B cell (primary cell): Measurements from ENCODE around the gene MAST2. TPM values are rescaled to one million over a fixed set of nuclear protein-coding genes. Genes with fewer than 3 reads are reported as not detected.

Source experiments
- ATAC-seq: fragments of 200-7000 bp; cut with Tn5 transposase; one replicate; pipeline ENCODE4 v1.10.0; 2021; ENCODE audit warnings: low read depth, mild to moderate bottlenecking, moderate number of reproducible peaks, moderate library complexity
- CTCF ChIA-PET: fragments of 350-600 bp; sonication (Branson Sonifier 250); formaldehyde crosslinking; loops from one replicate; lab custom pipeline; 2021; ENCODE audit warnings: antibody characterized with exemption, inconsistent platforms; lab: Charles Lee
- POLR2A ChIA-PET: fragments of 350-600 bp; sonication (Branson Sonifier 250); formaldehyde crosslinking; loops from one replicate; lab custom pipeline; 2021; ENCODE audit warnings: antibody characterized with exemption; lab: Charles Lee
- DNase-seq: peaks from one replicate; pipeline ENCODE4 v3.0.0; 2013
- H2AFZ ChIP-seq: 2 replicates; pipeline ENCODE4 v1.6.1; 2012; ENCODE audit warnings: mild to moderate bottlenecking, low read depth, low read length; ENCODE audit not compliant: insufficient read depth, poor library complexity, severe bottlenecking
- H3K27ac ChIP-seq, 2 donors: 1 replicate in 1 of 2; 2 replicates in 1 of 2; pipeline ENCODE4 v1.5.1; 2012 to 2013; ENCODE audit warnings: low read length in 2 of 2, mild to moderate bottlenecking in 2 of 2, moderate library complexity in 1 of 2
- H3K27me3 ChIP-seq, 4 experiments: fragments of 200-600 bp in 1 of 4; sonication (generic) in 1 of 4; replicated peaks in 1 of 4; 1 replicate in 2 of 4; 2 replicates in 2 of 4; pipeline versions ENCODE4 v1.6.1 to v1.7.0; 2013 to 2016; ENCODE audit warnings: low read length in 3 of 4, mild to moderate bottlenecking in 2 of 4, mixed read lengths in 1 of 4, moderate library complexity in 1 of 4; ENCODE audit not compliant: insufficient read depth in 4 of 4, control insufficient read depth in 3 of 4; ENCODE audit errors: control extremely low read depth in 1 of 4
- H3K36me3 ChIP-seq, 2 experiments: replicated peaks in 1 of 2; 1 replicate in 1 of 2; 2 replicates in 1 of 2; pipeline versions ENCODE4 v1.6.1 to v1.7.1; 2013; ENCODE audit warnings: low read length in 1 of 2; ENCODE audit not compliant: insufficient read depth in 2 of 2, control insufficient read depth in 1 of 2; ENCODE audit errors: control extremely low read depth in 1 of 2, extremely low read depth in 1 of 2
- H3K4me1 ChIP-seq, 2 donors: fragments of 200-600 bp in 1 of 2; sonication (generic) in 1 of 2; 1 replicate in 1 of 2; 2 replicates in 1 of 2; pipeline versions ENCODE4 v1.5.1 to v1.6.1; 2013 to 2017; ENCODE audit warnings: low read length in 2 of 2; ENCODE audit not compliant: control insufficient read depth in 2 of 2, insufficient read depth in 2 of 2
- H3K4me2 ChIP-seq: replicated peaks from 2 replicates; pipeline ENCODE3; 2012; ENCODE audit warnings: mild to moderate bottlenecking, low read depth, low read length; ENCODE audit not compliant: poor library complexity, severe bottlenecking
- H3K4me3 ChIP-seq, 5 experiments: fragments of 200-600 bp in 1 of 5; sonication (generic) in 1 of 5; 1 replicate in 3 of 5; 2 replicates in 2 of 5; pipeline versions ENCODE4 v1.5.1 to v1.7.0; 2011 to 2016; ENCODE audit warnings: low read length in 4 of 5, mild to moderate bottlenecking in 4 of 5, low read depth in 2 of 5, control low read depth in 1 of 5, moderate library complexity in 1 of 5; ENCODE audit not compliant: insufficient read depth in 1 of 5; ENCODE audit errors: control extremely low read depth in 1 of 5, extremely low read depth in 1 of 5
- H3K79me2 ChIP-seq: fragments of 200-600 bp; sonication (generic); one replicate; pipeline ENCODE4 v1.6.0; 2016; ENCODE audit warnings: low read length; ENCODE audit not compliant: control insufficient read depth, insufficient read depth
- H3K9ac ChIP-seq: fragments of 200-600 bp; sonication (generic); 2 replicates; pipeline ENCODE4 v1.6.1; 2017; ENCODE audit warnings: mild to moderate bottlenecking, low read length, moderate library complexity
- H3K9me3 ChIP-seq, 3 donors: one replicate each; pipeline versions ENCODE4 v1.6.1 to v1.7.1; 2013; ENCODE audit warnings: low read length in 2 of 3; ENCODE audit not compliant: control insufficient read depth in 2 of 3, insufficient read depth in 1 of 3; ENCODE audit errors: control extremely low read depth in 1 of 3
- H4K20me1 ChIP-seq: 2 replicates; pipeline ENCODE4 v1.6.0; 2012; ENCODE audit warnings: mild to moderate bottlenecking, low read length; ENCODE audit not compliant: insufficient read depth, control insufficient read depth, poor library complexity, severe bottlenecking
- H3K27ac Mint-ChIP-seq: one replicate; pipeline ENCODE4 v1.8.0; 2021; ENCODE audit warnings: mixed read lengths
- H3K27me3 Mint-ChIP-seq: one replicate; pipeline ENCODE4 v1.8.0; 2021; ENCODE audit warnings: mixed read lengths
- H3K4me1 Mint-ChIP-seq: one replicate; pipeline ENCODE4 v1.8.0; 2021; ENCODE audit warnings: mixed read lengths
- H3K4me3 Mint-ChIP-seq: one replicate; pipeline ENCODE4 v1.8.0; 2021; ENCODE audit warnings: mixed read lengths
- H3K9me3 Mint-ChIP-seq: one replicate; pipeline ENCODE4 v1.8.0; 2022; ENCODE audit warnings: mixed read lengths; ENCODE audit not compliant: insufficient read depth
- EZH2 ChIP-seq: IDR thresholded peaks from 2 replicates; pipeline ENCODE4 v1.6.1; 2012; ENCODE audit warnings: borderline replicate concordance, low read depth, mild to moderate bottlenecking, moderate library complexity, low read length; ENCODE audit not compliant: insufficient read depth, poor library complexity, severe bottlenecking
- WGBS: methylation state at CpG from one replicate; pipeline ENCODE4 v1.1.5; 2013; ENCODE audit warnings: missing lambda C conversion rate; ENCODE audit not compliant: insufficient coverage; 5-methylcytosine and 5-hydroxymethylcytosine counted together
- intact Hi-C: fragments of 100-400 bp; cut with micrococcal nuclease; formaldehyde crosslinking; loops from one replicate; pipeline ENCODE4 v1.10.0; 2022
- polyA plus RNA-seq: library from polyadenylated mRNA; depleted of rRNA; stranded (reverse); fragments of >200 nt; gene quantifications from 2 replicates; pipeline ENCODE4 v1.2.3, GENCODE V29; 2012
- total RNA-seq, 2 donors: library from RNA; stranded (reverse); fragments of 120-200 nt in 1 of 2; gene quantifications; 1 replicate in 1 of 2; 2 replicates in 1 of 2; pipeline versions ENCODE4 v1.2.3 to v1.2.4, GENCODE V29; 2013 to 2022
- TF ChIP-seq, protein P1 (sequence below): fragments of 200-600 bp; IDR thresholded peaks from one replicate; pipeline ENCODE4 v1.8.0; 2022; ENCODE audit warnings: antibody characterized with exemption, mild to moderate bottlenecking

MAST2 gene
- total and polyA plus RNA-seq, 2 donors (not counting 1 experiment from before 2014, with no cell fraction given): 12.5 to 23.3 TPM

DNA sequence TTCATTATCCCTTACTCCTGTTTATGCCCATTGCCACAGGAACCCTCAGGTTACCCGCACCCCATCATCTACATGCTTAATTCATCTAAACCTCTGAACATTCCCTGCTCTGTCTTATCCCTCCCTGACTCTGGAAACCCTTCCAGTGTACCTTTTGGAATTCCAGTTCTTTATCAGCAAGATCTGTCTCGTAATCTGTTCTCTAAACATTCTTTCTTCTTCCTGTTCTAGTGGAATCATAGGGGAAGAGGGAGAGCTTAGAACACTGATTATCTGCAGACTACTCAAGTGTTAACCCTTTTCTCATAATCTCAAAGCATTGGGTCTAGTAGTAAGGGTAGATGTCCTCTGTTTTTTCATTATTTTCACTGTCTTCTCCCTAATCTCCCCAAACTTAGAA is 169.2 kb downstream of the MAST2 start:
- Histone ChIP-seq H3K9me3 (peaks cover 0 to 3% (median 0%) of the 10 kb centered on the region in 3 donors), H3K79me2 (no peaks in the 10 kb centered on the region), H3K9ac (no peak overlapping the region), H2AFZ (no peak overlapping the region), H3K27me3 (no peaks in the 10 kb centered on the region), H3K4me1 (no peaks in the 10 kb centered on the region), H3K36me3 (peaks cover 0 to 4% of the 10 kb centered on the region in 2 experiments), H3K4me3 (no peak overlapping the region), H4K20me1 (no peaks in the 10 kb centered on the region), H3K27ac (no peak overlapping the region), H3K4me2 (no peak overlapping the region)
- no peak for DNase-seq
- CTCF ChIA-PET: no interaction called here
- H3K27ac Mint-ChIP-seq: no peak overlapping the region
- H3K27me3 Mint-ChIP-seq: no peaks in the 10 kb centered on the region
- WGBS: 100% methylated on average over 1 of the region's 2 CpGs
- POLR2A ChIA-PET: no interaction called here
- no peaks in the 10 kb centered on the region for H3K9me3 Mint-ChIP-seq
- intact Hi-C loops: no loop called here
- TF ChIP-seq EZH2: no peak
- TF ChIP-seq, protein P1, sequence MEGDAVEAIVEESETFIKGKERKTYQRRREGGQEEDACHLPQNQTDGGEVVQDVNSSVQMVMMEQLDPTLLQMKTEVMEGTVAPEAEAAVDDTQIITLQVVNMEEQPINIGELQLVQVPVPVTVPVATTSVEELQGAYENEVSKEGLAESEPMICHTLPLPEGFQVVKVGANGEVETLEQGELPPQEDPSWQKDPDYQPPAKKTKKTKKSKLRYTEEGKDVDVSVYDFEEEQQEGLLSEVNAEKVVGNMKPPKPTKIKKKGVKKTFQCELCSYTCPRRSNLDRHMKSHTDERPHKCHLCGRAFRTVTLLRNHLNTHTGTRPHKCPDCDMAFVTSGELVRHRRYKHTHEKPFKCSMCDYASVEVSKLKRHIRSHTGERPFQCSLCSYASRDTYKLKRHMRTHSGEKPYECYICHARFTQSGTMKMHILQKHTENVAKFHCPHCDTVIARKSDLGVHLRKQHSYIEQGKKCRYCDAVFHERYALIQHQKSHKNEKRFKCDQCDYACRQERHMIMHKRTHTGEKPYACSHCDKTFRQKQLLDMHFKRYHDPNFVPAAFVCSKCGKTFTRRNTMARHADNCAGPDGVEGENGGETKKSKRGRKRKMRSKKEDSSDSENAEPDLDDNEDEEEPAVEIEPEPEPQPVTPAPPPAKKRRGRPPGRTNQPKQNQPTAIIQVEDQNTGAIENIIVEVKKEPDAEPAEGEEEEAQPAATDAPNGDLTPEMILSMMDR: no peak
- no peaks in the 10 kb centered on the region for H3K4me1 Mint-ChIP-seq
- ATAC-seq: no peak
- no peak overlapping the region for H3K4me3 Mint-ChIP-seq

DNA sequence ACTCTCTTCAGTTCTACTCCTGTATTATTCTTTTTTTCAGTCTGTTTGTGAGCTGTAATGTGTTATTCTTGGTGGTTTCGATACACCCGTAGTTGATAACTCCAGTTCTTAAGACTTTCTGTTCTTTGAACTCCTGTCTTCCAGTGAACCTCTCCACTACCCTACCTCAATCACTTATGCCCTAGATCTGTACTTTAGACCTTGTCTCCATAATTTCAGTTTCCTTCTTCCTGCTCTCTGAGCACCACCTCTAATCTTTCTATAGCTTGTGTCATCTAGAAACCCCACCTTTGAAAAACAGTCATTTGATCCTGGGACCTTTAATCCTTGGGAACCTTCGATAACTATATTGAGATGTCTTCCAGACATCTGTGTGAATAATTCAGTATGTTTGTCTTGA is 169.7 kb downstream of the MAST2 start:
- Mint-ChIP-seq H3K4me3 (no peak overlapping the region), H3K27ac (no peak overlapping the region), H3K27me3 (no peaks in the 10 kb centered on the region), H3K4me1 (no peaks in the 10 kb centered on the region), H3K9me3 (no peaks in the 10 kb centered on the region)
- H2AFZ ChIP-seq: no peak overlapping the region
- ChIA-PET POLR2A (no interaction called here), CTCF (no interaction called here)
- no peaks in the 10 kb centered on the region for H3K79me2 ChIP-seq
- H3K27ac ChIP-seq: no peak overlapping the region
- H3K4me1 ChIP-seq: no peaks in the 10 kb centered on the region
- H3K27me3 ChIP-seq: no peaks in the 10 kb centered on the region
- WGBS: no CpG with 5 or more reads among the region's 3 CpGs
- H3K4me2 ChIP-seq: no peak overlapping the region
- DNase-seq: no peak
- TF ChIP-seq, protein P1: no peak
- no peak for TF ChIP-seq EZH2
- no peaks in the 10 kb centered on the region for H4K20me1 ChIP-seq
- ATAC-seq: no peak
- H3K36me3 ChIP-seq: peaks cover 0 to 4% of the 10 kb centered on the region in 2 experiments
- H3K9me3 ChIP-seq: peaks cover 0 to 3% (median 0%) of the 10 kb centered on the region in 3 donors
- no peak overlapping the region for H3K4me3 ChIP-seq
- H3K9ac ChIP-seq: no peak overlapping the region
- intact Hi-C loops: no loop called here
